Left ventricle myocardium inferior (tissue), 1 donor: ENCODE results near the gene PARD3. TPM values are rescaled to one million over a fixed set of nuclear protein-coding genes. Genes with fewer than 3 reads are reported as not detected.

Experiments used
- DNase-seq: peaks from one replicate; pipeline ENCODE4 v3.0.0-alpha.2; 2020
- H3K27ac ChIP-seq: fragments of 200-600 bp; replicated peaks from 2 replicates; pipeline ENCODE4 v1.8.0; 2021
- H3K27me3 ChIP-seq: fragments of 200-600 bp; 2 replicates; pipeline ENCODE4 v1.8.0; 2021; ENCODE audit warnings: low read depth
- H3K36me3 ChIP-seq: fragments of 200-600 bp; 2 replicates; pipeline ENCODE4 v1.8.0; 2021
- H3K4me1 ChIP-seq: fragments of 200-600 bp; 2 replicates; pipeline ENCODE4 v1.8.0; 2021
- H3K4me3 ChIP-seq: fragments of 200-600 bp; 2 replicates; pipeline ENCODE4 v1.8.0; 2021; ENCODE audit warnings: mild to moderate bottlenecking, moderate library complexity
- H3K9me3 ChIP-seq: fragments of 200-600 bp; replicated peaks from 2 replicates; pipeline ENCODE4 v1.8.0; 2021
- CTCF ChIP-seq: fragments of 200-600 bp; IDR thresholded peaks from 2 replicates; pipeline ENCODE4 v1.8.0; 2021; ENCODE audit warnings: antibody characterized with exemption, mild to moderate bottlenecking, borderline replicate concordance
- intact Hi-C: fragments of 100-400 bp; cut with micrococcal nuclease; formaldehyde crosslinking; loops from one replicate; pipeline ENCODE4 v1.11.0; 2022
- total RNA-seq: library from RNA; stranded (reverse); fragmentation: NEBNext Ultra II Directional; extraction: Animal tissue kit (Norgen Biotek cat#: 25700); gene quantifications from one replicate; pipeline ENCODE4 v1.2.1, GENCODE V29; 2021
- donor health status: DM: no; HTN: yes; CAD: no; lungs with severe emphysema.

PARD3 gene
- total RNA-seq, 1 donor from 2014 or later, result 29.6 TPM

GRCh38 chr10:34687434-34688210 is 127.5 kb downstream of the PARD3 start:
- no peaks in the 10 kb centered on the region for H3K27me3 ChIP-seq
- peaks cover 24% of the 10 kb centered on the region for H3K4me1 ChIP-seq
- no peaks in the 10 kb centered on the region for H3K9me3 ChIP-seq
- intact Hi-C loops, result no loop called here
- no peak for TF ChIP-seq CTCF
- DNase-seq, result no peak
- no peak overlapping the region for H3K4me3 ChIP-seq
- no peaks in the 10 kb centered on the region for H3K36me3 ChIP-seq
- peak overlapping the region; percentile 42 for H3K27ac ChIP-seq

- Histone ChIP-seq H3K4me3 (no peak overlapping the region), H3K9me3 (no peaks in the 10 kb centered on the region), H3K4me1 (peaks cover 15% of the 10 kb centered on the region), H3K36me3 (no peaks in the 10 kb centered on the region), H3K27me3 (no peaks in the 10 kb centered on the region), H3K27ac (no peak overlapping the region)
- DNase-seq, result no peak
- TF ChIP-seq CTCF, result no peak
- intact Hi-C loops, result no loop called here
Measured at GRCh38 chr10:34682580-34682979, 132.5 kb downstream of the PARD3 start.

GRCh38 chr10:34681933-34682332 is 133.2 kb downstream of the PARD3 start:
- intact Hi-C loops, result no loop called here
- Histone ChIP-seq H3K4me3 (no peak overlapping the region), H3K27me3 (no peaks in the 10 kb centered on the region), H3K36me3 (no peaks in the 10 kb centered on the region), H3K4me1 (peaks cover 10% of the 10 kb centered on the region), H3K9me3 (no peaks in the 10 kb centered on the region), H3K27ac (no peak overlapping the region)
- no peak for TF ChIP-seq CTCF
- no peak for DNase-seq

- H3K27me3 ChIP-seq, result no peaks in the 10 kb centered on the region
- no peak overlapping the region for H3K27ac ChIP-seq
- no peak for DNase-seq
- H3K4me3 ChIP-seq, result no peak overlapping the region
- TF ChIP-seq CTCF, result no peak
- H3K9me3 ChIP-seq, result no peaks in the 10 kb centered on the region
- H3K4me1 ChIP-seq, result peaks cover 10% of the 10 kb centered on the region
- intact Hi-C loops, result no loop called here
- no peaks in the 10 kb centered on the region for H3K36me3 ChIP-seq
Measured at GRCh38 chr10:34679177-34679576, 135.9 kb downstream of the PARD3 start.

GRCh38 chr10:34677591-34677990 is 137.5 kb downstream of the PARD3 start:
- H3K4me1 ChIP-seq, result peaks cover 21% of the 10 kb centered on the region
- TF ChIP-seq CTCF, result no peak
- no peaks in the 10 kb centered on the region for H3K9me3 ChIP-seq
- intact Hi-C loops, result no loop called here
- no peak overlapping the region for H3K27ac ChIP-seq
- DNase-seq, result no peak
- H3K36me3 ChIP-seq, result no peaks in the 10 kb centered on the region
- H3K27me3 ChIP-seq, result no peaks in the 10 kb centered on the region
- no peak overlapping the region for H3K4me3 ChIP-seq
